CD4-positive, alpha-beta T cell treated with Interleukin-17A for 1 hour (primary cell): ENCODE data around the gene ATG4A.

Source experiments
- DNase-seq: peaks from one replicate; pipeline ENCODE4 v3.0.0-alpha.2; 2020

Gene ATG4A

GRCh38 chrX:108091264-108091877 is at the start of gene ATG4A, which contains the start of gene PSMD10:
Gene ATG4A (plus strand): TSS chrX:108091778. CDS start chrX:108091827, 49 bp downstream.
Gene PSMD10 (minus strand): TSS chrX:108091542. CDS start chrX:108091520, 22 bp downstream.
- DNase-seq: peak; percentile 93

- DNase-seq: no peak
Observed at GRCh38 chrX:108044554-108045256, 46.9 kb upstream of the ATG4A start, which contains the start of gene VSIG1. Gene VSIG1 (plus strand): TSS chrX:108045065. CDS start chrX:108045131, 66 bp downstream.

DNA sequence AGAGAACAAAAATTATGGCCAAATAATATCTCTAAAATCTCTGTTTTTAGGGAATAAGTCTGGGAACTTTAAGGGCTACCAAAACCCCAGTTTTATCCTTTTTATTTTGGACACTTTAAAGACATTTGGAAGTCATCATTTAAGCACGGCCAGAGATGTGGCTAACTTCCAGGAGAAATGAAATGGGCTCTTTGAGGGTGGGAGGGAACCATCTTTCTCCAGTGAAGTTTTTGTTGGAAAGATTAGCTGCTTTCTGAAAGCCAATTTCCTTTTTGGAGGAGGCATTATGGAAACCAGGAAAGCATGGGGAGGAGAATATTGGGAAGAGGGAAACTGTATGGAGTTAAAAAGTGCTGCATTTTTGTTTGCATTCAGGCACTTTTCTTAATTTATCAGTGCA is 41.9 kb upstream of the ATG4A start:
- DNase-seq: no peak

DNA sequence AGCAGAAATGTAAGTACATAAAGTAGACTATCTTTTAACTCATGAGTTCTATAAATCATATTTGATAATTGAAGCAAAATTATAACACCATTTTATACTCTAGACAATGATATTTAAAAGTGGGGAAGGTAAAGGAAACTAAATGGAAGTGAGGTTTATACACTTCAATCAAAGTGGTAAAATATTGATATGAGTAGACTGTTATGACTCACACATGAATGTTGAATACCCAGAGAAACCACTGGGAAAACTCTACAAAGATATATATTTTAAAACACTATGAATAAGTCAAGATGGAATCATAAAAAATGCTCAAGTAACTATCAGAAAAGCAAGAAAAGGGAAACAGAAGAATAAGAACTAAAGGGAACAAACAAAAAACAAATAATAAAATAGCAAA is 38.4 kb upstream of the ATG4A start:
- no peak for DNase-seq

DNA sequence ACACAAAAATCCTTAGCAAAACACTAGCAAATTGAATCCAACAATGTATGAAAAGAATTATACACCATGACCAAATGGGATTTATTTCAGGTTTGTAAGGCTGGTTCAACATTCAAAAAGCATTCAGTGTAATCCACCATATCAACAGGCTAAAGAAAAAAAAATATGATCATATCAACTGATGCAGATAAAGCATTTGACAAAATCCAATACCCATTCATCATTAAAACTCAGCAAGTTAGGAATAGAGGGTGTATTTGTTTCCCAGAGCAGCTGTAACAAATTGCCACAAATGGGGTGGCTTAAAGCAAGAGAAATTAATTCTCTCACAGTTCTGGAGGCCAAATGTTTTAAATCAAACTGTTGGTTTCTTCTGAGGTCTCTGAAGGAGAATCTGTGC is 36.0 kb upstream of the ATG4A start:
- no peak for DNase-seq

- no peak for DNase-seq
Observed at GRCh38 chrX:108059801-108060200, 31.8 kb upstream of the ATG4A start.

DNA sequence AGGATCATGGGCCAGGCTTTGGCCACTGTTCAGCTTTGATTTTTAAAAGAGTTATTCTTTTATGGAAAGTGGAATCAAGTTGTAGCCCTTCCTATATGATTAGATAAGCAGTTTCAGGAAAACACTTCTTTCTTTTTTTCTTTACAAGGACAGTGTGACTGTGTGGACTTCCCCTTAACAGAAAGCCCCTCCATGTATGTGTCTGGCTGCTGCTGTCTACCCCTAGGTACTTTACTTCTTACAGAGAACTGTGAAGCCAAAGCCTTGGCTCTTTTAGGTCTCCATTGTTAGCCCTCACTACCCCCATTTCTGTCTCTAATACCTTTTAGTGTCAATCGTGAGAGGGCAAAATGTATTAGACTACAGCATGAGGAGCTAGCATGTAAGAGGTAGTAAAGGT is 27.6 kb upstream of the ATG4A start:
- DNase-seq: no peak

GRCh38 chrX:108064613-108065012 is 27.0 kb upstream of the ATG4A start:
- no peak for DNase-seq

DNA sequence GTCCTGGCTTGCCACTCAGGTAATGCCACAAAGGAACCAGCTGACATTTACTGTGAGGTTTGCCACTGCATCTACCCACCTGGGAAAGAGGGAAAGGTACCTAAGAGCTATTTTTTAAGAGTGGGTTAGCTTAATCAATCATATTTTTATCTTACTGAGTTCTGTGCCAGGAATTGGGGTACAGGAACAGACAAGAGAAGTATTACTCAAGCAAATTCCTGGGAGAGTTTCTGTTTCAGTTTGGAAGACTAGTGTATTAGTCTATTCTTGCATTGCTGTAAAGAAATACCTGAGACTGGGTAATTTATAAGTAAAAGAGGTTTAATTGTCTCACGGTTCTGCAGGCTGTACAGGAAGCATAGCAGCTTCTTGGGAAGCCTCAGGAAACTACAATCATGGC is 23.5 kb upstream of the ATG4A start:
- DNase-seq: no peak

- DNase-seq: no peak
Observed at GRCh38 chrX:108070891-108071290, 20.7 kb upstream of the ATG4A start.

- no peak for DNase-seq
Observed at GRCh38 chrX:108071578-108071977, 20.0 kb upstream of the ATG4A start.

DNA sequence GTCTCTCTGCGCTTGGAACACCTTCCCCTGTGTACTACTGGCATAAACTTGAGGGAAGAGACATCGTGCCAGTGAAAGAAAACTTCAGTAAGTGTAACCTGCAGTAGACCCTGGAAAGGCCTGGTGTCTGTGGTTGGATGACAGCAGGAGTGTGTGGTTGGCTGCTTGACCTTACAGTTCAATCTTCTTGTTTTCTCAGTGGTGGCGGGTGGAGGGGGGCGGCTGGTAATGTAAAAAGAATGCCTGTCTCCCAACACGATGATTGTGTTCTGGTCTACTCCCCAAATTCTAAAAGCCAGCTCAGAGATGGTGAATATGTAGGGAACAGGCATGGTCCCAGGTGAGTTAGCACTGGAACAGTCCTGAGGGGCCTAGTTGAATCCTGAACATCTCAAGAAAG is 18.8 kb upstream of the ATG4A start:
- no peak for DNase-seq

GRCh38 chrX:108081110-108081509 is 10.5 kb upstream of the ATG4A start:
- DNase-seq: no peak

GRCh38 chrX:108087792-108088191 is 3.8 kb upstream of the ATG4A start:
- DNase-seq: no peak

GRCh38 chrX:108088511-108088910 is 3.1 kb upstream of the ATG4A start:
- DNase-seq: no peak

GRCh38 chrX:108090491-108091263 is 901 bp upstream of the ATG4A start:
- no peak for DNase-seq

- DNase-seq: no peak
Observed at GRCh38 chrX:108091878-108092291, 307 bp downstream of the ATG4A start.

- no peak for DNase-seq
Observed at GRCh38 chrX:108097380-108097779, 5.8 kb downstream of the ATG4A start.

GRCh38 chrX:108105473-108105872 is 13.9 kb downstream of the ATG4A start:
- DNase-seq: no peak

DNA sequence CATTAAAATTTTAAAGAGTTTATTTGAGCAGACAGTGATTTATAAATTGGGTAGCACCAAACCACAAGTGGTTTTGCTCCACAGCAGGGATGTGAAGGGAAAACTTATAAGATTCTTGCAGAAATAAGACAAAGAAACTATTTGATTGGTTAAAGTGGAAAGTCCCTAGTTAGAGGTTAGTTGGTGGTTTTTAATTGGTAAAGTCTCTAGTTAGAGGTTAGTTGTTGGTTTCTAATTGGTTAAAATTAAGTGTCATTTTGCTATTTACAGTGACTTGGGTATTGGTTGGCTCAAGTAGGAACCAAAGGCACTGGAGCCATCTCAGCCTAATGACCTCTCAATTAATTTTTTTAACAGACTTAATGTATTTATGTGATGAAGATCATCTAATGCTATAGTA is 23.0 kb downstream of the ATG4A start:
- no peak for DNase-seq

GRCh38 chrX:108117988-108118387 is 26.4 kb downstream of the ATG4A start:
- DNase-seq: no peak

DNA sequence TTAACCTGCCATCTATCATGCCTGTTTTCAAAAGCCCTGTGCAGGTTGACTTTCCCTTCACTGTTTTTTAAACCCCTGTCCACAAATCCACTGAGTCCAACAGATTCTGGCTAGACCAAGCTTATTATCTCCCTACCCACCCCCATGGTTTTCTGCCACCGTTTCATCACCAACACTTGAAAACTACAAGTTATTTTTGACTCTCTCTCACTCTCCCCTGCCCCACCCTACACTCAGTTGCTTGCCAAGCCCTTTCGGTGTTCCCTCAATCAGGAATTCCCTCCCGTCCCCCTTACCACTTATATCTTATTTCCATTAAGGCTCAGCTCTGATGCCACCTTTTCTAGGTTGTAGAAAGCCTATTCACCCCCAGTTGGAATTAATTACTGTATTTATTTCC is 29.7 kb downstream of the ATG4A start:
- DNase-seq: no peak

DNA sequence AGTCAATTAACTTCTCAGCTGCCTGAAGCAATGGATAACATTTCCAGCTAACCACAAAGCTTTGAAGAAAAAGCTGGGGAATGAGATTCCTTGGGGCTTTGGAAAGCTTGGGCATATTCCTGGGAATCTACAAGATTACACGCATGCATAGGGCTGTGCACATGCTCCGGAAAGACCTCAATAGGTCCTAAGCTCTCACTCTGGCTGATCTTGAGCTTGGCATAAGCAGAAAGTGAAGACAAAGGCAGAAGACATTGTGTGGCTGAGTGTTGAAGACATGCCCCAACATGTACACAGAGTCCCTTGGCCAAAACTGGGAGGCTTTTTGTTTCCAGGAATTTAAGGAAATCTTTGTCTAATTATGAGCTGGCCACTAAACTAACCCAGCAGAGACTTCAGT is 31.2 kb downstream of the ATG4A start:
- no peak for DNase-seq
